Measurements from ENCODE around the gene MEDAG.
"Not testable (repeated sequence)": the region's sequence is repeated elsewhere in the genome, so short reads cannot be mapped to it uniquely, and the experiment has no call there.

The MEDAG gene

DNA sequence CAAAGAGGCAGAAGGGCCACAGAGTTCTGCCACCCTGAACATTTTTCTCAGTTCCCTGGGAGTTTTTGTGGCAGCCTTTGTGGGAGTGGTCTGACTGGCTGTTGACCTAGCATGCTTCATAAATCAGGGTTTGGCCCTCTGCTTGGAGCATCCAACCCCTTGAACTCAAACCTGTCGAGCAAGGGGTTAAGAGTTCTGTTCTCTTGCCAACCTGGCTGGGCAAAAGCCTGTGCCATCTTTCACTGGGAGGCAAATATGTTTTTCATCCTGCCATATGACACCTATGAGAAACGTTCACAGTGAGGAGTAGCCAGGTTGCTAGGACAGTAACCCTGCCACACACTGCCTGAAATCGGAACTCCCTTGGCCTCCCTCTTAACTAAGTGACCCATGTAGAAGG is 18.6 kb downstream of the MEDAG start:
- Histone ChIP-seq H3K4me1 (ENCODE audit: control insufficient read depth in 1 of 2, insufficient read depth in 2 of 2, low read length in 2 of 2) (no peaks in the 10 kb centered on the region), H3K9ac (ENCODE audit: low read depth in 1 of 2, low read length in 2 of 2) (no peak overlapping the region), H3K4me3 (ENCODE audit: low read depth in 1 of 2, low read length in 2 of 2) (no peak overlapping the region), H3K9me3 (ENCODE audit: control insufficient read depth in 1 of 2, low read length in 2 of 2) (no peaks in the 10 kb centered on the region), H3K36me3 (ENCODE audit: control insufficient read depth in 1 of 2, insufficient read depth in 2 of 2, low read length in 2 of 2) (no peaks in the 10 kb centered on the region), H3K27ac (ENCODE audit: low read depth, low read length) (no peak overlapping the region), H3K27me3 (ENCODE audit: control insufficient read depth in 1 of 2, insufficient read depth in 2 of 2, low read length in 2 of 2) (no peaks in the 10 kb centered on the region)

- Histone ChIP-seq H3K9me3 (ENCODE audit: control insufficient read depth in 1 of 2, low read length in 2 of 2) (no peaks in the 10 kb centered on the region), H3K36me3 (ENCODE audit: control insufficient read depth in 1 of 2, insufficient read depth in 2 of 2, low read length in 2 of 2) (no peaks in the 10 kb centered on the region), H3K9ac (ENCODE audit: low read depth in 1 of 2, low read length in 2 of 2) (no peak overlapping the region), H3K4me3 (ENCODE audit: low read depth in 1 of 2, low read length in 2 of 2) (no peak overlapping the region), H3K27ac (ENCODE audit: low read depth, low read length) (no peak overlapping the region), H3K4me1 (ENCODE audit: control insufficient read depth in 1 of 2, insufficient read depth in 2 of 2, low read length in 2 of 2) (no peaks in the 10 kb centered on the region), H3K27me3 (ENCODE audit: control insufficient read depth in 1 of 2, insufficient read depth in 2 of 2, low read length in 2 of 2) (no peaks in the 10 kb centered on the region)
These were observed 19.4 kb downstream of the MEDAG start for GRCh38 chr13:30925429-30925828.

DNA sequence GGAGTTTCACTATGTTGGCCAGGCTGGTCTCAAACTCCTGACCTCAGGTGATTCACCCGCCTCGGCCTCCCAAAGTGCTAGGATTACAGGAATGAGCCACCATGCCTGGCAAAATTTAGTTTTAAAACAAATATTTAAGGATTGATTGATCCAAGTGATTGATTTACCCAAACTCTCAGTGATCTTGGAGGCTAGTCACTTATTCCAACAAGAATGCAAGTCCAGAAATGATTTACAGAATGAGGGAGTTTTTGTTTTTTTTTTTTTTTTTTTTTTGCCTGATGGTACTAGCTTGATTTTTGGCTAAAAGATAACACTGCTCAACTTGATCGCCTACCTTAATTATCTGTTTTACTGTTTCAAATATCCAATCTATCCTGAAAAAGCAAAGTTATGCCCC is 20.7 kb downstream of the MEDAG start:
- H3K9me3 ChIP-seq (ENCODE audit: control insufficient read depth in 1 of 2, low read length in 2 of 2): no peaks in the 10 kb centered on the region
- H3K36me3 ChIP-seq (ENCODE audit: control insufficient read depth in 1 of 2, insufficient read depth in 2 of 2, low read length in 2 of 2): no peaks in the 10 kb centered on the region
- peaks cover 0 to 9% of the 10 kb centered on the region in 2 donors for H3K27me3 ChIP-seq (ENCODE audit: control insufficient read depth in 1 of 2, insufficient read depth in 2 of 2, low read length in 2 of 2)
- H3K9ac ChIP-seq (ENCODE audit: low read depth in 1 of 2, low read length in 2 of 2): no peak overlapping the region
- no peak overlapping the region for H3K4me3 ChIP-seq (ENCODE audit: low read depth in 1 of 2, low read length in 2 of 2)
- H3K4me1 ChIP-seq (ENCODE audit: control insufficient read depth in 1 of 2, insufficient read depth in 2 of 2, low read length in 2 of 2): no peaks in the 10 kb centered on the region
- H3K27ac ChIP-seq (ENCODE audit: low read depth, low read length): no peak overlapping the region

GRCh38 chr13:30927188-30927587 is 21.1 kb downstream of the MEDAG start:
- not testable (repeated sequence) for H3K9me3 ChIP-seq (ENCODE audit: control insufficient read depth in 1 of 2, low read length in 2 of 2); H3K4me3 ChIP-seq (ENCODE audit: low read depth in 1 of 2, low read length in 2 of 2); H3K4me1 ChIP-seq (ENCODE audit: control insufficient read depth in 1 of 2, insufficient read depth in 2 of 2, low read length in 2 of 2); H3K9ac ChIP-seq (ENCODE audit: low read depth in 1 of 2, low read length in 2 of 2); H3K36me3 ChIP-seq (ENCODE audit: control insufficient read depth in 1 of 2, insufficient read depth in 2 of 2, low read length in 2 of 2); H3K27ac ChIP-seq (ENCODE audit: low read depth, low read length)
- H3K27me3 ChIP-seq (ENCODE audit: control insufficient read depth in 1 of 2, insufficient read depth in 2 of 2, low read length in 2 of 2): peaks cover 0 to 13% of the 10 kb centered on the region in 2 donors

DNA sequence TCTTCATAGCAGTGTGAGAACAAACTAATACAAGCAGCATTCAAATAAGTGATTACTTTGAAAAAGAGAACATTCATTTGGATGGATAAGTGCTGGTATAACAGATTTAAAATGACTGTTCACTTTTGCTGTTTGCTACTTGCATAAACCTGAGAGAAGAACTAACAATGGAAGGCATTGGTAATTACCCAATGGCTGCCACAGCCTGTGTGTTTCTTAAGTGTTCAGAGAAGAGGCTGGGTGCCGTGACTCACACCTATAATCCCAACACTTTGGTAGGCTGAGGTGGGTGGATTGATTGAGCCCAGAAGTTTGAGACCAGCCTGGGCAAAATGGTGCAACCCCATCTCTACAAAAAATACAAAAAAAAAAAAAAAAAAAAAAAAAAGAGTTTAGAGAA is 21.5 kb downstream of the MEDAG start:
- Histone ChIP-seq H3K36me3 (ENCODE audit: control insufficient read depth in 1 of 2, insufficient read depth in 2 of 2, low read length in 2 of 2) (no peaks in the 10 kb centered on the region), H3K9ac (ENCODE audit: low read depth in 1 of 2, low read length in 2 of 2) (no peak overlapping the region), H3K4me1 (ENCODE audit: control insufficient read depth in 1 of 2, insufficient read depth in 2 of 2, low read length in 2 of 2) (no peaks in the 10 kb centered on the region), H3K9me3 (ENCODE audit: control insufficient read depth in 1 of 2, low read length in 2 of 2) (no peaks in the 10 kb centered on the region), H3K4me3 (ENCODE audit: low read depth in 1 of 2, low read length in 2 of 2) (no peak overlapping the region), H3K27ac (ENCODE audit: low read depth, low read length) (no peak overlapping the region), H3K27me3 (ENCODE audit: control insufficient read depth in 1 of 2, insufficient read depth in 2 of 2, low read length in 2 of 2) (peaks cover 0 to 17% of the 10 kb centered on the region in 2 donors)

- H3K9me3 ChIP-seq (ENCODE audit: control insufficient read depth in 1 of 2, low read length in 2 of 2): no peaks in the 10 kb centered on the region
- H3K4me3 ChIP-seq (ENCODE audit: low read depth in 1 of 2, low read length in 2 of 2): no peak overlapping the region
- no peaks in the 10 kb centered on the region for H3K36me3 ChIP-seq (ENCODE audit: control insufficient read depth in 1 of 2, insufficient read depth in 2 of 2, low read length in 2 of 2)
- H3K27me3 ChIP-seq (ENCODE audit: control insufficient read depth in 1 of 2, insufficient read depth in 2 of 2, low read length in 2 of 2): peaks cover 3 to 29% of the 10 kb centered on the region in 2 donors
- H3K27ac ChIP-seq (ENCODE audit: low read depth, low read length): no peak overlapping the region
- no peak overlapping the region for H3K9ac ChIP-seq (ENCODE audit: low read depth in 1 of 2, low read length in 2 of 2)
- no peaks in the 10 kb centered on the region for H3K4me1 ChIP-seq (ENCODE audit: control insufficient read depth in 1 of 2, insufficient read depth in 2 of 2, low read length in 2 of 2)
These were observed 22.9 kb downstream of the MEDAG start for GRCh38 chr13:30928978-30929377.

DNA sequence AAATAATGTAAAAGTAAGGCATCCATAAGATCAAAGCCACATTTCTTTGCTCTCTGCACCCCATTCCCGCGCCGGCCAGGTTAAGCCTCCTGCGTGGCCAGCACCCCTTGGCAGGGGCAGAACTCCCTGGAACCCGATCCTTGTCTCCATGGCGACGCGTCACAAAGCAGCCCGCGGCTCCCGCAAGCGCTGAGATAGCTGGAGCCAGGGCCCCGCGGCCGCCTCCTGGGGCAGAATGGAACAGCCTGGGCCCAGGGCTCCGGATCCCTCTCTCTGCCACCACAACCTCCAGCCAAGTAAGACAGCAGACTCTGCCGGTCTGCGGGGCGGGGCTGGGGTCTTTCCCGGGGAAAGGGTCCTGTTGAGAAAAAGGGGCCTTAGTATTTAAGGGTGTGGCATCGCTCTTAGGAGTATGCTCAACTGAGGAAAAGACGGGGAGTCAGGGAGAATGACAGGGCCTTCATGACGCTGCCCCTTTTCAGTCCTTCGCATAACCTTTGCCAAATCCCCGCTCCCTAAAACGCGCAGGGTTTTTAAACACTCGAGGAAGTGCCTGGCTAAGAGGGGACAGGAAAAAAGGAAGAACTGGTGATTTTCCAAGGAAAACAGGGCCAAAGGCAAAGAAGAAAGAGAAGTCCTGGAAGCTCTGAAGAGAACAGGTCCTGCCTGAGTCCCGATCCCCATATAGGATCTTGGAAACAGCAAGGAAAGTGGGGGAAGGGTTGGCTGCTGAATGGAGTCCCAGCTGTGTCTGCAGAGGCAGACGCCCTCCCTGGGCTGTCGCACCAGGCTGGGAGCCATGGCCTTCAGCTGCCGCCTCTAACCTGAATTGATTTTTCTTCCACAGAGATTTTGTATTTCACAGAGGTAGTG is 26.6 kb downstream of the MEDAG start, which contains the start of gene TEX26:
Gene TEX26 (plus strand): TSS at position 176 of the 873 bp plus-strand sequence. CDS start 60 bp downstream, at position 236.
- H3K9ac ChIP-seq (ENCODE audit: low read depth in 1 of 2, low read length in 2 of 2): no peak within 1 kb of the TSS

DNA sequence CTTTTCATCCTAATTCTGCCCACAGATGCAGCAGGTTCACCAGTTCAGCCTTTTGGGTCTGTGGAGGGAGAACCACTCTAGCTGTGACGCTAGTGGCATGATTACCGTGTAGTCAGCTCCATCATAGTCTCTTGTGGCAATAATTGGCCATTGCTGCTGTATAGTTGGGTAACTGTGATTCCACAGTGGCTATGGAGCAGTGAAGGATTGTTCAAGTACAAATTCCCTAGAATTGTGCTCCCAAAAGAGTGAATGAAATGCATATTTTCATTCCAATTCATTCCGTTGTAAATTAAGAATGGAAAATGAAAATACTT is 27.2 kb downstream of the MEDAG start:
- Histone ChIP-seq H3K36me3 (ENCODE audit: control insufficient read depth in 1 of 2, insufficient read depth in 2 of 2, low read length in 2 of 2) (no peaks in the 10 kb centered on the region), H3K4me1 (ENCODE audit: control insufficient read depth in 1 of 2, insufficient read depth in 2 of 2, low read length in 2 of 2) (peaks cover 0 to 3% of the 10 kb centered on the region in 2 donors), H3K9me3 (ENCODE audit: control insufficient read depth in 1 of 2, low read length in 2 of 2) (peaks cover 0 to 3% of the 10 kb centered on the region in 2 donors), H3K9ac (ENCODE audit: low read depth in 1 of 2, low read length in 2 of 2) (no peak overlapping the region), H3K27me3 (ENCODE audit: control insufficient read depth in 1 of 2, insufficient read depth in 2 of 2, low read length in 2 of 2) (peaks cover 6 to 40% of the 10 kb centered on the region in 2 donors), H3K27ac (ENCODE audit: low read depth, low read length) (no peak overlapping the region), H3K4me3 (ENCODE audit: low read depth in 1 of 2, low read length in 2 of 2) (no peak overlapping the region)

More for the DNA sequence above, 26.6 kb downstream of the MEDAG start, which contains the start of gene TEX26:
- Histone ChIP-seq H3K4me1 (ENCODE audit: control insufficient read depth in 1 of 2, insufficient read depth in 2 of 2, low read length in 2 of 2) (peaks cover 0 to 3% of the 10 kb centered on the region in 2 donors), H3K36me3 (ENCODE audit: control insufficient read depth in 1 of 2, insufficient read depth in 2 of 2, low read length in 2 of 2) (no peaks in the 10 kb centered on the region), H3K27me3 (ENCODE audit: control insufficient read depth in 1 of 2, insufficient read depth in 2 of 2, low read length in 2 of 2) (peaks cover 6 to 40% of the 10 kb centered on the region in 2 donors), H3K9me3 (ENCODE audit: control insufficient read depth in 1 of 2, low read length in 2 of 2) (no peaks in the 10 kb centered on the region), H3K27ac (ENCODE audit: low read depth, low read length) (no peak within 1 kb of the TSS), H3K4me3 (ENCODE audit: low read depth in 1 of 2, low read length in 2 of 2) (no peak within 1 kb of the TSS)

- H3K4me1 ChIP-seq (ENCODE audit: control insufficient read depth in 1 of 2, insufficient read depth in 2 of 2, low read length in 2 of 2): peaks cover 0 to 3% of the 10 kb centered on the region in 2 donors
- no peak overlapping the region for H3K27ac ChIP-seq (ENCODE audit: low read depth, low read length)
- peaks cover 0 to 6% of the 10 kb centered on the region in 2 donors for H3K9me3 ChIP-seq (ENCODE audit: control insufficient read depth in 1 of 2, low read length in 2 of 2)
- no peak overlapping the region for H3K9ac ChIP-seq (ENCODE audit: low read depth in 1 of 2, low read length in 2 of 2)
- H3K27me3 ChIP-seq (ENCODE audit: control insufficient read depth in 1 of 2, insufficient read depth in 2 of 2, low read length in 2 of 2): peaks cover 6 to 40% of the 10 kb centered on the region in 2 donors
- H3K36me3 ChIP-seq (ENCODE audit: control insufficient read depth in 1 of 2, insufficient read depth in 2 of 2, low read length in 2 of 2): no peaks in the 10 kb centered on the region
- no peak overlapping the region for H3K4me3 ChIP-seq (ENCODE audit: low read depth in 1 of 2, low read length in 2 of 2)
These were observed 28.3 kb downstream of the MEDAG start for GRCh38 chr13:30934381-30934780.

DNA sequence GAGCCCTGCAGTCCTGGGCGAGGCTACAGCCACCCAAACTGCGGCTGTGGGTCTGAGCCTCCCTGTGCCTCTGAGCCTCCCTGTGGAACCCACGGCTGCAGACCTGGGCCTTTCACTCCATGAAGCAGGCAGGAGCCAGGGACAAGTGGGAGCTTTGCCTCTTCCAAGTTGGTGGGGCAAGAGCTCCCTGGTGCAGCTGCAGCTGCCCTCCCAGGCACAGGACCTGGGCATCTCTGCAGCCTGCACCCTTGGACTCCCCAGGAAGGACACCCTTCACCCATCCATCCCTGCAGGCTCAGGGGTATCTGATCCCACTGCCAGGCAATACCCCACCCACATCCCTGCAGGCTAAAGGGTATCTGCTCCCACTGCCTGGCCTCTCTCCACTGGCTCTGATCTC is 28.7 kb downstream of the MEDAG start:
- Histone ChIP-seq H3K9ac (ENCODE audit: low read depth in 1 of 2, low read length in 2 of 2) (no peak overlapping the region), H3K27me3 (ENCODE audit: control insufficient read depth in 1 of 2, insufficient read depth in 2 of 2, low read length in 2 of 2) (peaks cover 6 to 40% of the 10 kb centered on the region in 2 donors), H3K27ac (ENCODE audit: low read depth, low read length) (no peak overlapping the region), H3K4me3 (ENCODE audit: low read depth in 1 of 2, low read length in 2 of 2) (no peak overlapping the region), H3K9me3 (ENCODE audit: control insufficient read depth in 1 of 2, low read length in 2 of 2) (peaks cover 0 to 6% of the 10 kb centered on the region in 2 donors), H3K36me3 (ENCODE audit: control insufficient read depth in 1 of 2, insufficient read depth in 2 of 2, low read length in 2 of 2) (no peaks in the 10 kb centered on the region), H3K4me1 (ENCODE audit: control insufficient read depth in 1 of 2, insufficient read depth in 2 of 2, low read length in 2 of 2) (peaks cover 0 to 3% of the 10 kb centered on the region in 2 donors)
